Retinal pigment epithelial cell (primary cell): ENCODE results near the gene FOXD4L1.
"Not testable (repeated sequence)": the region's sequence is repeated elsewhere in the genome, so short reads cannot be mapped to it uniquely, and the experiment has no call there.

Experiments
- DNase-seq: peaks from one replicate; pipeline ENCODE4 v3.0.0-alpha.2; 2010; ENCODE audit warnings: low read depth
- H3K4me3 ChIP-seq: 2 replicates; pipeline ENCODE4 v1.5.1; 2011; ENCODE audit warnings: mild to moderate bottlenecking, low read length, control low read depth, moderate library complexity

The FOXD4L1 gene

GRCh38 chr2:113498365-113498764 is at the start of gene FOXD4L1:
FOXD4L1 (plus strand) TSS chr2:113498665; CDS start chr2:113499257, 592 bp downstream.
- not testable (repeated sequence) for H3K4me3 ChIP-seq, DNase-seq

- not testable (repeated sequence) for H3K4me3 ChIP-seq, DNase-seq
Measured at GRCh38 chr2:113465770-113466169, 32.7 kb upstream of the FOXD4L1 start.

DNA sequence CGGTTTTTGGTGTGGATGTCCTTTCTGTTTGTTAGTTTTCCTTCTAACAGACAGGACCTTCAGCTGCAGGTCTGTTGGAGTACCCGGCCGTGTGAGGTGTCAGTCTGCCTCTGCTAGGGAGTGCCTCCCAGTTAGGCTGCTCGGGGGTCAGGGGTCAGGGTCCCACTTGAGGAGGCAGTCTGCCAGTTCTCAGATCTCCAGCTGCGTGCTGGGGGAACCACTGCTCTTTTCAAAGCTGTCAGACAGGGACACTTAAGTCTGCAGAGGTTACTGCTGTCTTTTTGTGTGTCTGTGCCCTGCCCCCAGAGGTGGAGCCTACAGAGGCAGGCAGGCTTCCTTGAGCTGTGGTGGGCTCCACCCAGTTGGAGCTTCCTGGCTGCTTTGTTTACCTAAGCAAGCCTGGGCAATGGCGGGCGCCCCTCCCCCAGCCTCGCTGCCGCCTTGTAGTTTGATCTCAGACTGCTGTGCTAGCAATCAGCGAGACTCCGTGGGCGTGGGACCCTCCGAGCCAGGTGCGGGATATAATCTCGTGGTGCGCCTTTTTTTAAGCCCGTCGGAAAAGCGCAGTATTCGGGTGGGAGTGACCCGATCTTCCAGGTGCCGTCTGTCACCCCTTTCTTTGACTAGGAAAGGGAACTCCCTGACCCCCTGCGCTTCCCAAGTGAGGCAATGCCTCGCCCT is 21.6 kb upstream of the FOXD4L1 start:
- DNase-seq, H3K4me3 ChIP-seq: not testable (repeated sequence)

DNA sequence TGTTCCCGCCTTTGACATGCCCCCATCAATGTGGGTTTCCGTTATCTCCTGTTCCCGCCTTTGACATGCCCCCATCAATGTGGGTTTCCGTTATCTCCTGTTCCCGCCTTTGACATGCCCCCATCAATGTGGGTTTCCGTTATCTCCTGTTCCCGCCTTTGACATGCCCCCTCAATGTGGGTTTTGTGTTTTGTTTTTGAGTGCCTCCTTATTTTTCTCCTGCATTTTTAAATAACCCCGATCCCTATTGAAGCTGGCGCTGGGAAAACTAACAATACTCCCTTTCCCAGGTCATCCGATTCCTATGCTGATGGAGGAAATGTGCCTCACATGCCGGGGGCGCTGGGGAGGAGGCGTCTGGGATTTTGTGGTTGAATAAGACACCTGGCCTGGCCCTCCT is 1.9 kb upstream of the FOXD4L1 start:
- DNase-seq, H3K4me3 ChIP-seq: not testable (repeated sequence)

DNA sequence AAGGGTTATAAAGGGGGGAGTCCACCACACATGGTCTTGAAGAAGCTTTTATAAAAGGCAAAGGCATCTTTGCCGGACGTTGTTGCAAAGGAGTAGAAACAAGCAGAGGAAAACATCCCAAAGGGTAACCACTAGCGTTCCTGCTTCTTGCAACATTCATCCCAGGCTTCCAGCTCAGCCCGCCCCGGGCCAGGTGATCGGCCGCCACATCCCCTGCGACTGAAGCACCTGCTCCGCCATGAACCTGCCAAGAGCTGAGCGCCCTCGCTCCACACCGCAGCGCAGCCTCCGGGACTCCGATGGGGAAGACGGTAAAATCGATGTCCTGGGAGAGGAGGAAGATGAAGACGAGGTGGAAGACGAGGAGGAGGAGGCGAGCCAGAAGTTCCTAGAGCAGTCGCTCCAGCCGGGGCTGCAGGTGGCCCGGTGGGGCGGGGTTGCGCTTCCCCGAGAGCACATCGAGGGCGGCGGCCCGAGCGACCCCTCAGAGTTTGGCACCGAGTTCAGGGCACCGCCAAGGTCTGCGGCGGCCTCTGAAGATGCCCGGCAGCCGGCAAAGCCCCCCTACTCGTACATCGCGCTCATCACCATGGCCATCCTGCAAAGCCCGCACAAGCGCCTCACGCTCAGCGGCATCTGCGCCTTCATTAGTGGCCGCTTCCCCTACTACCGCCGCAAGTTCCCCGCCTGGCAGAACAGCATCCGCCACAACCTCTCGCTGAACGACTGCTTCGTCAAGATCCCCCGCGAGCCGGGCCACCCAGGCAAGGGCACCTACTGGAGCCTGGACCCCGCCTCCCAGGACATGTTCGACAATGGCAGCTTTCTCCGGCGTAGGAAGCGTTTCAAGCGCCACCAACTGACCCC is 787 bp downstream of the FOXD4L1 start:
- DNase-seq, H3K4me3 ChIP-seq: not testable (repeated sequence)

- DNase-seq, result not testable (repeated sequence)
Measured at GRCh38 chr2:113499886-113500722, 1.6 kb downstream of the FOXD4L1 start.

GRCh38 chr2:113500723-113501038 is 2.2 kb downstream of the FOXD4L1 start:
- not testable (repeated sequence) for DNase-seq, H3K4me3 ChIP-seq

More at GRCh38 chr2:113499886-113500722, 1.6 kb downstream of the FOXD4L1 start:
- not testable (repeated sequence) for H3K4me3 ChIP-seq

GRCh38 chr2:113502216-113503093 is 4.0 kb downstream of the FOXD4L1 start:
- DNase-seq, result not testable (repeated sequence)
- H3K4me3 ChIP-seq, result peak overlapping the region; percentile 25

- peak overlapping the region; percentile 25 for H3K4me3 ChIP-seq
- not testable (repeated sequence) for DNase-seq
Measured at GRCh38 chr2:113503094-113504042, 4.9 kb downstream of the FOXD4L1 start.

GRCh38 chr2:113504081-113504480 is 5.6 kb downstream of the FOXD4L1 start:
- DNase-seq, H3K4me3 ChIP-seq: not testable (repeated sequence)

DNA sequence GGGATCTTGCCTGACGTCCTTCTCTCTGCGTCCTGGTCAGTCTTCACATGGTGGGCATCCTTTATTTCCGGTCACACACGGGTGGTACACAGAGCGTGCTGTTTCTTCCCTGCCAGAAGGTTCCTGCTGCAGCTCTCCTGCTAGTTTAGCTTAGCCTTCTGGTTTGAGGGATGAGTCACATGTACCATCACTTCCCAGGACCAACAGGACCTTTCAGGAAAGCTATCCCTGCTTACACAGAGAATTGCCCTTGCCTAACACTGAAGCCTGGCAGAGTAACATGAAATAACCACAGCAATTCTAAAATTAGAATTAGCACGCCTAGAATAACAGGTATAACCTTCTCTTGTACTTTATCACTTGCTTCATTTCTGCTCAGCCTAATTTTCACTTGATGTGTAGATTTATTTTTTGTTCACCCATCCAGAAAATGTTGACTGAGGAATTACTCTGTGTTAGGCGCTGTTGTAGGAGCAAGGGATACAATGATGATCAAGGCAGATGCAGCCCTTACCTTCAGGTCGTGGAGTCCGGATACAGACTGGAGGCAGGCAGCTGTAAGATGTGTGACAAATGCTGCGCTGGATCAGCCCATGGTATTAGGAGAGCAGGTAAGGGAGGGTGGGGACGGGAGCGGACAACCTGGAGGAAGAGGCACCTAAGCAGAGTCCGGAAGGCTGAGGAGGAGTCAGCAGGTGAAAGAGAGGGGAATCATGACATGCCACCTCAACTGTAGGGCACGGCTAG is 9.1 kb downstream of the FOXD4L1 start:
- not testable (repeated sequence) for H3K4me3 ChIP-seq, DNase-seq

DNA sequence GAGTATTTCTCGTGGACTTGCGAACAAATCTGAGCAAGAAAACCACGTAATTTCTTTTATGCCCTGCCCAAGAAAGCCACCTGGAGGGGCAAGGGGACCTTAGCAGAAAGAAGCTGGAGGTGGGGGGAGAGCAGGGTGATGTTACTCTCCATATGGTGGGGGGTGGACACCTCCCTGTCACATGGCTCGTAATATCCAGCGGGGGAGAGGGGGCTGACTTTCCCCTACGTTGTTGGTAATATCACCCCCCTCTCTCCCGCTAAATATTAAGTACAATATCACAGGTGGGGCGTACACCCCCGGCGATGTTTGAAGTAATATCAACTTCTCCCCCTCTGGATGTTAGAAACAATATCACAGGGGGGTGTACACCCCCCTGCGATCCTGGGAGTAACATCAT is 9.7 kb downstream of the FOXD4L1 start:
- DNase-seq, H3K4me3 ChIP-seq: not testable (repeated sequence)

- not testable (repeated sequence) for DNase-seq, H3K4me3 ChIP-seq
Measured at GRCh38 chr2:113510913-113511312, 12.4 kb downstream of the FOXD4L1 start.

GRCh38 chr2:113511859-113512258 is 13.4 kb downstream of the FOXD4L1 start:
- not testable (repeated sequence) for DNase-seq, H3K4me3 ChIP-seq

DNA sequence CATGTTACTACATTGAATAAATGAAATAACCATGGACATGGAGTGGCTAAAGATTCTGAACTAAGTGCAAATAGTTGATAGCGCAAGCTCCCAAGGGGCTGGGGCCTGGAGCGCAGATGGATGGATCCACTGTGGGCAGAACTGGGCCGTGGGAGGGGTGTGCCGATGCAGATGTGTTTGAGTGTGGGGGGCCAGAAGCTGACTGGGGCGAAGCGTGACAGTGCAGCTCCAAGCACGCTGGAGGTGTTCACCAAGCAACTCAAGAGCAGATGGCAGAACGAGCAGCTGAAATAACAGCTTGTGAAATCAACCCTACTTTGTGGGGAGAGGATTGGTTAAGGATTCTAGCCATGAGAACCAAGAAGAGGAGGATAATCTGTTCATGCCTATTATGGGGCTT is 17.0 kb downstream of the FOXD4L1 start:
- H3K4me3 ChIP-seq, DNase-seq: not testable (repeated sequence)

DNA sequence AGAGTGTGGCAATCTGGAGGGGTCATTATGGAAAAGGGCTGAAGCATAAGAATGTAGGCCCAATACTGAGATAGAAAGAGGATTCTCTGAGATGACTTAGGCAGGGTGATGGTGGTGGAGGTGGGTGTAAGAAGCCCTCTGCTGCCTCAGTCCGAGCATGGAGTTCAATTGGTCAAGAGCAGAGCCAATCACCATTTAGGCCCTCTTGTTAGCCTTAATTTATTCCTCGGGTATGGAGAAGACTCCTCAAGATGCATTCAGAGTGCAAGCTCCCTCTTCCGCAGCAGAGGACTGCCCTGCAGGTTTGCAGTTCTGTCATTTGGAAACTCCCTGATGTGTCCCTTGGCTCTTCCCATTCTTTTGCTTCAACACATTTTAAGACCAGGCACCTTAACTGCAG is 17.5 kb downstream of the FOXD4L1 start:
- DNase-seq, H3K4me3 ChIP-seq: not testable (repeated sequence)

DNA sequence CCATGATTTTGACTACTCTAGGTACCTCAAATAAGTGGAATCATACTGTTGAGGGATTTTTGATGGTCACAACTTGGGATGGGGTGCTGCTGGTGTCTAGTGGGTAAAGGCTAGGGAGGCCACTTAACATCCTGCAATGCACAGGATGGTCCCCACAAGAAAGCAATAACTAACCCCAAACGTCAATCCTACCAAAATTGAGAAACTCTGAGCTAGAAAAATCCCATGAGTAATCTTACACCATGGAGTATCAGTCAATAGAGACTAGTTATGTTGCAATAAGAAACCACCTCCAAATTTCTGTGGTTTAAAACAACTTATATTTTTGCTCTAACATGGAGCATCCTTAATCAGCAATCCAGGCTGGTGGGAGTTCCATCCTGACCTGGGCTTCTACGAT is 18.6 kb downstream of the FOXD4L1 start:
- not testable (repeated sequence) for DNase-seq, H3K4me3 ChIP-seq
